HG02763 (cell line): ENCODE results near the gene PPIB.
A peak's percentile ranks its signal among the peaks of the same experiment; 100 is the strongest.

ENCODE experiments used
- ATAC-seq: cut with Tn5 transposase; IDR thresholded peaks from one replicate; pipeline ENCODE4 v1.9.1; 2021; ENCODE audit warnings: mild to moderate bottlenecking, moderate library complexity; ENCODE audit not compliant: unreplicated experiment

Gene PPIB

DNA sequence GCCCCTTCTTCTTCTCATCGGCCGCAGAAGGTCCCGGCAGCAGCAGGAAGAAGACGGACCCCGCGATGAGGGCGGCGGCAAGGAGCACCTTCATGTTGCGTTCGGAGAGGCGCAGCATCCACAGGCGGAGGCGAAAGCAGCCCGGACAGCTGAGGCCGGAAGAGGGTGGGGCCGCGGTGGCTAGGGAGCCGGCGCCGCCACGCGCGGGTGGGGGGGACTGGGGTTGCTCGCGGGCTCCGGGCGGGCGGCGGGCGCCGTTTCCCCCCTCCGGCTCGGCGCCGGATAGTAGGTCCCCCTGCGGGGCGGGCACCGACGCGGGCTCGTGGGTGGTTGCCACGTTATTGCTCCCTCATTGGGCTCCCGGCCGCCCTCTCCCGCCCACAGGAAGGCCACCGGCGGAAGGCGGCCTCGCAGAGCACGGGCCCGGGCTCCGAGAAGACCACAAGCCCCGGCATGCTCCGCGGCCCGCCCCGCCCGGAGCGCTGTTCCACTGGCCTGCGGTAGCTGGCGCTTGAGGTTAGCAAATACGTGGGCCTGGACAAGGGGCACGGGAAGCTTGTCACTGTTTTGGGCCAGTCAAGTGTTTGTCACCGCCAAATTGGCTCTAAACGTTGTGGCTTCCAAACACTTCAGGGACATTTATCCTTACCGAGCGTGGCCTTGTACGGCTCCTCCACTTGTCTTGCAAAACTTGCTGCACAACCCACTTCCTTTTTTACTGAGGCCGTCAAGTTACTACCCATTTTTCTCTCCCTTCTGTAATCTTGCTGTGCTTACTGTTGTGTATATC is at the start of gene PPIB:
Gene PPIB, minus strand, starts transcription at position 154 of the 790 bp plus-strand sequence. Its CDS starts 36 bp downstream, at position 118.
- ATAC-seq = peak; percentile 91

DNA sequence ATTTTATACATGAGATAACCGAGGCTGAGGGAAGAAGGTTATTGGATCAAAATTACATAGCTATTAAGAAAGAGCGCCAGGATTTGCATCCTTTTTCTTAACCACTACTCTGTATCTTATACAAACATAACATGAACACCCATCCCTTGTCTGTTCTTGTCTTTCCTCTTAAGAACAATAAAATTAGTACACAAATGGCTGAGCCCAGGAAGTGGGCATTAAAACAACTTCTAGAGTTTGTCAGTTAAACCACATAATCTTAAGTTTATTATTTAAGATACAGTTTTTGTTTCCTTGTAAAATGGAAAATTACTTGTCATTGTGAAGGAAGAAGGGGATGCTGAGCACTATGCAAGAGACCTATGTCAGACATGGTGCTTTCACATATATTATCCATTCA is 48.9 kb upstream of the PPIB start:
- no peak for ATAC-seq

DNA sequence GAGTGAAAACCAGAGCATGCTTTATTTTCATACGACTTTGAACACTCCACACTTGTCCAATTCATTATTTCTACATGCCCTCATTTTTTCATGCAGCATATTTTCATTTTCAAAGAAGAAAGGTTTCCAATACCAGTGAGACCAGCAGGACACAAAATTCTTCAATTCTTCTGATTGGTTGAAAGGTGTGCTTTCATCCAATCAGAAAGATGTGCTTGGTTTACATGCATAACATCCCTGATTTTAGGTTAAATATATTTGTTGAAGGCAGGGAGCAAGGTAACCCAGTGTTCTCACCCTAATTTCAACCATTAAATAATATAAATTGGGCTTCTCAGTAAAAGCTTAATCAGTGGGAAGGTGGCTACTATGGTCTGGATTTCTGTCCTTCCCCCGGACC is 47.5 kb upstream of the PPIB start:
- ATAC-seq = no peak

DNA sequence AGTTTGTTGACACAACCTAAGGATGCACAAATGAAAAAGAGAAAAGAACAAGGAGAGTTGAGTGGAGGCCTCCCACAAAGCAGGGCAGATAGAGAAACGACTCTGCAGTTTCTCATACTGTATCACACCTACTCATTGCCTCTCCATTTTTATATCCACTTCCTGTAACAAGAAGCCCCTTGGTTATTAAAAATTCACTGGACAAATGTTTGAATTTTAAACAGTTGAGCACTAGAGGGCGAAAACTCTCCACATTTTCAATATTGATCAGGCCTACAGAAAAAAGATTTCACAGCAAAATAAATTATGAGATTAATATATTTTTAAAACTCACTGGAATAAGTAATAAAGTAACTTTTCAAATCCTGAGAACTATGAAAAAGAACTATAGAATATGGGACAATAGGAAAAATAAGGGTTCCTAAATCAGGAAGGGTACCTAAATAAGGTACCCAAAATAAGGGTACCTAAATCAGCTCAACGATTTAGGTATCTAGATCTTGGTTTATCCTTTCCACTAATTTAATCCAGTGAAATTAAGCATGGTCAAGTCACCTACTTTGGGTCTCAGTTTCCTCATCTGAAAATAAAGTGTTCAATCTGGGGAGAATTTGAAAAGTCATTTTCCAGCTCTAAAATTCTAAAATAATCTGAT is 47.0 kb upstream of the PPIB start:
- ATAC-seq = no peak

DNA sequence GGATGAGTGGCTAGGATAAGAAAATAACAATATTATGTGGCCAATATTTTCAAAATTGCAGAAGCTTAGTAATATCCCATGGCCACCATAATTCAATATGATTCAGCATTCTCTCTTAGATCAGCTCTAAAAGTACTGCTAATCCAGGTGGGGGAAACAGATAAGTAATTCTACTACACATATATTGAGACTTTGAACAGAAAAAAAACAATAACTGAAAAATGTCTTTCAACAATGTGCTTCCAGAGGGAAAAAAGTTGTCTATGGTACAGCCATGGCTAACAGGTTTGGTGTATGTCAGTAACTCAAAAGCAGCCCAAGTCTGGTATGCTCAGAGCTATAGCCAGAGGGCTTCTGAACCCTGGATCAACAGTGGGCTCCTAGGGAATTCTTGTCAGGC is 42.4 kb upstream of the PPIB start:
- ATAC-seq = no peak

DNA sequence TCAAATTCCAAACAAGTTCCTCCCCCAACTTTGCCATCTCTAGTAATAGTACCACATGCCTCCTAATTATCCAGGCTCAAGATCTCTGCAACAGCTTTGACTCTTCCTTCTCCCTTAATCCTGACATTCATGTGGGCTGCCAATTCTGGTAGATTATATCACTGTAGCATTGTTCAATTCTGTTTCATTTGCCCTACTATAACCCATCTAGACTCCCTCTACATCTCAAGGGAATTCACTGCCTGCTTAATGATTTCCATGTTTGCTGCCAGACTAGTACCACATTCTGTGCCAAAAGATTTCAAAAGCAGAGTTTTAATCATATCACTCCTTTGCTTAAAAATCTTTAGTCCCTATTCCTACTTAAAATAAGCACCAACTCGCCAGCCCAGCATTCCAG is 34.6 kb upstream of the PPIB start:
- no peak for ATAC-seq

DNA sequence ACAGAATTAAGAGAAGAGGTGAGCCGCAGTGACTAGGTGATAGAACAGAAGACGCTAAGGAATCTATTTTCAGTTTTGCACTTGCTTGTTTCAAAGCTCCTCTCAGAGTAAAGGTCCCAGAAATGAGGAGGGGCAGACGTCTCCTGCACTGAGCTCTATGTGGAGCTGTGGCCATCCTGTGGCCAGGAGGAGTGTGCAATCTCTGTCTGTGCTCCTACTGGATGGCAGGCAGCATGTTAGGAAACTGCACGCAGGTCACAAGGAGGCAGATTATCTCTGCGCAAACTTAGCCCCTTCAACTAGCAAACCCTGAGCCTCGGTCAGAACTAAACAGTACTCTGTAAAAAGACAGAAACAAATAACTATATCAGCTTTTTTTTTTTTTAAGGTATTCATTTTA is 31.1 kb upstream of the PPIB start:
- ATAC-seq = no peak

DNA sequence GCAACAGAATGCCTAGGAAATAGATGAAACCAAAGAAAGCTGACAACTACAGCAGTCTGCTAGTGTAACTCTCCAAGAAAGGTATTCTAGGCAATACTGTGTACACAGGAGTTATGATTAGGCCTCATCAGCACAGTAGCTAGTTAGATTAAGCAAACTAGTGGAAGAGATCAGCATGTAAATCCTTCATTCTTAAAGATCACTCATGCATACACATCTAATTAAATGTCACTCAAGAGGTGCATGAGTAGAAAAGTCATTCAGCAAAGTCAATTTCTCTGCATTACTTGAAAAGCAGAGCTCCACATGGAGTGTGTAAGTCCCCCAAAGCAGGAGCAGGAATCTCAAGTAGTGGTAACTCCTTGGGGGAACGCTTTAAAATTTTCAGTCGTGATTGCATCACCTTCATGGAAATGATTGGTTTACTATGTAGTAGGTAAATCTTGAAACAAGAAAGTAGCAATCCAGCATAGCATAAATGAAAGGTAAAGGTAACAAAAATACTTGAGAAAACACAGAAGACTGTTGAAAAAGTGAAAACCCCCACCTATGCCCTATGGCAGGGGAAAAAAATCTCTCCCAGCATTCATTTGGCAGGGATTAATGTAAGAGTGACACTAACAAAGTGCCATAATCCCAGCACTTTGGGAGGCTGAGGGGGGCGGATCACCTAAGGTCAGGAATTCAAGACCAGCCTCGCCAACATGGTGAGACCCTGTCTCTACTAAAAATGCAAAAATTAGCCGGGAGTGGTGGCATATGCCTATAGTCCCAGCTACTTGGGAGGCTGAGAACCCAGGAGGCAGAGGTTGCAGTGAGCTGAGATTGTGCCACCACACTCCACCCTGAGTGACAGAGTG is 29.4 kb upstream of the PPIB start:
- ATAC-seq = no peak

DNA sequence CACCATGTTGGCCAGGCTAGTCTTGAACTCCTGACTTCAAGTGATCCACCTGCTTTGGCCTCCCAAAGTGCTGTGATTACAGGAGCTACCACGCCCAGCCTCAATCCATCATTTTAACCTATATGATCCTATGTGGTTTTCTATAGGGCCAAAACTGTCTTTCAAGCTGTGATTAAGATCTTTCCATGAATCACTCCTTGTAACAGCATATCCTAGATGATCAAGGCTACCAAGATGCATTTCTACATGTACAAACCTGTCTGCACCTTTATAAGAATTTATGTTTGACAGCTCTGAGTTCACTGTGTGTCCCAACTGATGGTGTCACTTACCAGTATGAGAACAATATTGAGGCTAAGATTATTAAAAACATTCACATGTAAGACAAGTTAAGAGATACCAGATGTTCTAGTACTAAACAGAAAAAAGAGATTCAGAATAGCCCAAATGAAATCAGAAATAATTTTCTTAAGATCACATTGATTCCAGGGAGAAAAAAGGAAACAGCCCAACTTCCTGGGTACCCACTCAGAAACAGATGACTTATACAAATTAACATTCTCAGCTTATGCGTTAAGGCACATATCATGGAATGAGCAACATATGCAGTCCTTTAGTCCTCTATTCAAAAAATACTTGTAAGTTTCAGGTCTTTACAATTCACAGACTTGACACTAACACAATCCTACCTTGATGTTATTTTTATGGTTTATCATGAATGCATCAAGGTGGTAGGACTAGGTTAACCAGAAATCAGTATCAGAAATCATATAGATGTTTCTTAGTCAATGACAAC is 24.8 kb upstream of the PPIB start:
- no peak for ATAC-seq

DNA sequence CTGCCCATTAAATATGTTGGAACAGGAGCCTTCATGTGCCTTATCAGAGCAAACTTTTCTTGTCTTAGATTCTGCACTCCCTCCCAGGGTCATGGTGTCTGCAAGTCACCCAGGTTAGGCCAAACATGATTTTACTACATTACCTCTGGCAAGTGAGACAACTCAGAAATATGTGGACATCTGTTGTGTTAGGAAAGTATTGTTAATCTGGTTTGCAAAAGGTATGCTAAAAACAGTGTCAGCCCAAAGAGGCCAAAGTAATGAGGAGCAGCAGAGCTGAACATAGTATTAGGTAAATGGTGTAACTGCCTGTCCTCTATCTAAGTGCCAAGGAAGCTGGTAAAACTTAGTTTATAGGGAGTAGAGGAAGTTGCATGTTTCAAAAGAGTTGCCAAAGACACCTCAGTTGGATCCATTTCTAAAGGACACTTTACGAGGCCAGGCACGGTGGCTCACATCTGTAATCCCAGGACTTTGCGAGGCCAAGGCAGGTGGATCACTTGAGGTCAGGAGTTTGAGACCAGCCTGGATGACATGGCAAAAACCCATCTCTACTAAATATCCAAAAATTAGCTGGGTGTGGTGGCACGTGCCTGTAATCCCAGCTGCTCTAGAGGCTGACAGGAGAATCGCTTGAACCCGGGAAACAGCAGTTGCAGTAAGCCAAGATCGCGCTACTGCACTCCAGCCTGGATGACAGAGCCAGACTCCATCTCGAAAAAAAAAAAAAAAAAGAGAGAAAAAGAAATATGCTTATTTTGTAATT is 22.5 kb upstream of the PPIB start:
- no peak for ATAC-seq

DNA sequence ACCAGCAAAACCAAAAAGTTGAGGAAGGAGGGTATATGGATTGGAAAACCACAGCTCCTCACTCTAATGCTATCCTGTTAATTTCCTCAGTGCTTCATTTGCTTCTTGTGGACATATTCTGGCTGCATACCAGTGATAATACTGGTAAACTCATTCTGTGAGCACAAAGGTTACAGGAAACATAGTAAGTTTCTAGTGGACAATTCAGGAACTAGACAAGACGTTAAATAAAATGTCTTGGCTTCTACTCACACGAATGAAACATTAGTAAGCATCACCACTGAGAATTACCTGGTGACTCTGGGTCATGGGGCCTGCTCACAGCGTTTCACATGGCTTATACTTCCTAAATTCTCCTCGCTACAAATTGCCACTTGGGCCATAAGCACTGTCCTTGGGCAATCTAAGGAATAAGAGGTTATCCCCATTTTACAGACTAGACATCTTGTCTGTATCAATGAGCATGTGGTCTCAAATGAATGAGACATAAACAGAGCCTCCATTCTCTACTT is 20.1 kb upstream of the PPIB start:
- no peak for ATAC-seq

DNA sequence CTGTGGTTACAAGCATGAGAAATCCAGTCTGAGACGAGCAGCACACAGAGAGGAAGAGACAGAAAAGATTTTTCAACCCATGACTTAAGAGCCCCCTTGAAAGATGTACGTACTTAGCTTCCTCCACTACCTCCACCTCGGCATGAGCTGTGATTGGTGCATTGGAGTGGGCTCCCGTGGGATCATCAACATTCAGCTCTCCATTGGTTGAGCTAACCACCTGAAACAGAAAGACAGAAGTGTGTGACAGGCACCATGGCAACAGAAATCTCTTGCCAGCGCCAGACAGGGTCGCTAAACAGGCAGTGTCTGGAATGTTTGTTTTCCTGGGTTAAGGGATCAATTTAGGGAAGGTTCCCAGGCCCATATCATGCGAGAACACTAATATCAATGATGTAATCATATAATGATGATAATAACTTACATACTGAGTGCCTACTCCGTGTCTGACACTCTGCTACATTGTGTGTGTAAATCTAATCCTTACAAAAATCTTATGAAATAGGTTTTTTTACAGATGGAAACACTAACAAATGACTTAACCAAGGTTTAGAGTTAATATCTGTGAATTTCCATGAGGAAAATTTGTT is 17.5 kb upstream of the PPIB start:
- no peak for ATAC-seq

DNA sequence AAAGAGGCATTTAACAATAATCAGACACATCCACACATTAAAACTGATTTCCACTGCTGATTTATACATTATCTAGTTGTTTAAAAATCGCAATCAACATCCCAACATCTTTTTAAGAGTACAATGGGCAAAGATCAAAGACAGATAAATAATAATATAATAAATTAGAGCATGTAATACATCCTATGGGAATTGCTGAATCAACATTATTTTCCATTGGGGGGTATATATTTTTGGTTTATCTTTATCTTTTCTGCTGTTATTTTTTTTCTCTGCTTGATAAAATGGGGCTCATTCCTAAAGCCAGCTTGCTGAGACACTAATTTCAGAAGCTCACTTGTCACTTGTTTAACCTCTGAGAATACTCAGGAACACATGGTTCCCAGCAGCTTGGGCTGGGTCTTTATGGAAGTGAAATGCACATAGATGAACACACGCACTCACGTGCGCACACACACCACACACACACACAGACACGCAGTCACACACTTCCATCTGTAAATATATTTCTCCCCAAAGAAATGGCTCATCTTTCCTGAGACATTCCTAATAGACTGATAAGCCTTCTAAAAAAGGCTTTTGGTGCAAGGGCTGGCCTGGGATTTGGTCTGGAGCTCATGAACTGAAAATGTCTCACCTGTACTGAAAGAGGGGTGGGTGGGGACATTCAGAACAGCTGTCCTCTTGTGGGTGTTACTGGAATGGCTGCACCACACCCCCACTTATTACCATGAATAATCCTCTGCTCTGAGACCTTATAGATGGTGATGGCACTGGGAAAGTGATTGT is 3.5 kb upstream of the PPIB start:
- ATAC-seq = no peak

DNA sequence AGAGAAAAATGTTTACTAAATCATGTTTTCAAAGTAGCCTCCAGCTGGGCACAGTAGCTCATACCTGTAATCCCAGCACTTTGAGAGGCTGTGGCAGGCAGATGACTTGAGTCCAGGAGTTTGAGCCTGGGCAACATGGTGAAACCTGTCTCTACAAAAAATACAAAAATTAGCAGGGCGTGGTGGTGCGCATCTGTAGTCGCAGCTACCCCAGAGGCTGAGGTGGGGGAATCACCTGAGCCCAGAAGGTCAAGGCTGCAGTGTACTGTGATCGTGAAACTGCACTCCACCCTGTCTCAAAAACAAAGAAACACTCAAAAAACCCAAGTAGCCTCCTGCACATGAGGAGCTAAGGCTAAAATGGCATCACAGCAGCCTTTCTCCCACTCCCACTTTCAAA is 1.6 kb upstream of the PPIB start:
- no peak for ATAC-seq

DNA sequence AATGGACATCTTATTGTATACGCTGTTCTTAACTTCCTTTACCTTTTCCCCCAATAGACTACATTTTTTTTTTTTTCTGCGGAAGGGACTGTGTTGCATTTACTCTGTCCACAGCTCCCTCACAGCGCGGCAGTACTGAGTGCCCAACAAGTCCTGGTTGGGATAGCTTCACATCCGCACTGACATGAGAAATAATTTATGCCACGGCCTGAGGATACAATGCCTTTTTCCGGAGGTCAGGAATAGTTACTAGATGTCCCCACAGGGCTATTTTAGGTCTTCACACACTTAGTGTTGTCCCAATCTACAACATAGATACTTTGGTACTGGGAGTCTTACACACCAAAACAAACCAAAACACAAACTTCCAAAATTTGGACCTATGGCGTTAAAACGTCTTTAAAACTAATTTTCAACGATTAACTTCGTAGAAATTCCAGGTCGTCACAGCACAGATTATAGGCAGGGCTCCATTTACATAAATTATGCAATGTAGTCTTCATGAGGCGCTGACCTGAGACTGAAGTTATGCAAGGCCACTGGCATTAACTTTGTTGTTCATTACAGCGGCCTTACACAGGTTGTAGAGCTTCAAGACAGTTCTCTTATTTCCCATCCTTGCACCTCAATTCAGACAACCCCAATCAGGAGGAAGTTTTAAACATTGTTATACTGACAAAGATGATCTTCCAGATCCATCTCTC is 989 bp upstream of the PPIB start:
- peak; percentile 1 for ATAC-seq

DNA sequence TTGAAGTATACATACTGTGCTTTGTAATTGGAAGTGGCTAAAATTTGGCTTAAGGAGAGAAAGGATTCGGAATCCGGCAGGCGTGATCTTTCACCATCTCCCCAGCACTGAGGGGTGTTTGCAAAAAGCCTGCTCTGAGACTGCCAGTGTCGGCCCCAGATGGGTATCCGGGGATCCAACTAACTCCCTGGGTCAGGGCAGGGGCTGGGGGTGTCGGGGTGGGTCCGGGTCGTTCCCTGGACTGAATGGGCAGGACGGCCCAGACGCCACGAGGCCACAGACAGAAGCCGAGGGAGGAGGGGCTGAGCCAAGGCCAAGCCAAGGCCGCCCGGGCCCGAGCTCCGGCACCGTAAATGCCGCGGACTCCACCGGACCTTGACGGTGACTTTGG is 349 bp downstream of the PPIB start:
- peak; percentile 19 for ATAC-seq

DNA sequence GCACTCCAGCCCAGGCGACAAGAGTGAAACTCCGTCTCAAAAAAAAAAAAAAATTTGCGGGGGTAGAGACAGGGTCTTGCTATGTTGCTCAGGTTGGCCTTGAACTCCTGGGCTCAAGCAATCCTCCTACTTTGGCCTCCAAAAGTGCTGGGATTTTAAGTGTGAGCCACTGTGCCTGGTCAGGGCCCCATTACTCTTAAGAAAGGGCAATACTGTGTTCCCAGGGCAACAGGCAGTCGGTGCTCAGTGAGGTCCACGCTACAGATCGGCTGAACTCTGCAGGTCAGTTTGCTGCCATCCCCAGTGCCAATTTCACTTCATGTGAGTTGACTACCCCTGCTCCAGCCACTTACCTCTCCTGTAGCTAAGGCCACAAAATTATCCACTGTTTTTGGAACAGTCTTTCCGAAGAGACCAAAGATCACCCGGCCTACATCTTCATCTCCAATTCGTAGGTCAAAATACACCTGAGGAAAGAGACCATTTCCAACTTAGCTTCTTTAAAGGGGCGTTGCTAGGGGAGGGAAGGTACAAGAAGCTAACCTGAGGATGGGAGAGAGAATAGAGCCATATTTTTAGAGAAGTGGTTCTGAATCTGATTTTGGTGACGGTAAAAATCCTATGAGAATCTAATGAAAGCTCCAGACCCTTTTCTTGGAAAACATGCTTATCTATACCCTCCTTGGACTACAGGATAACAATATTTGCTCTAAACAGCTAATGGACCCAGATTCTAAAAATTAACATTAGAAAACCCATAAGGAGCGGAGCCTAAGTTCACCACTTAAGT is 939 bp downstream of the PPIB start:
- no peak for ATAC-seq
